ENCODE results near the gene PLCL2.
"Not testable (repeated sequence)": the region's sequence is repeated elsewhere in the genome, so short reads cannot be mapped to it uniquely, and the experiment has no call there.

- TF ChIP-seq CTCF (IDR thresholded peaks at IDR 0.05; ENCODE audit: insufficient read depth, low read length, poor library complexity, severe bottlenecking); EZH2phosphoT487 (conservative IDR thresholded peaks at IDR 0.05; ENCODE audit: low read length): not testable (repeated sequence)
Observed at GRCh38 chr3:16980526-16980925, 95.8 kb downstream of the PLCL2 start.

Measured in SU-DHL-6 (cell line).